ENCODE data around the gene RAB32.

Gene RAB32

DNA sequence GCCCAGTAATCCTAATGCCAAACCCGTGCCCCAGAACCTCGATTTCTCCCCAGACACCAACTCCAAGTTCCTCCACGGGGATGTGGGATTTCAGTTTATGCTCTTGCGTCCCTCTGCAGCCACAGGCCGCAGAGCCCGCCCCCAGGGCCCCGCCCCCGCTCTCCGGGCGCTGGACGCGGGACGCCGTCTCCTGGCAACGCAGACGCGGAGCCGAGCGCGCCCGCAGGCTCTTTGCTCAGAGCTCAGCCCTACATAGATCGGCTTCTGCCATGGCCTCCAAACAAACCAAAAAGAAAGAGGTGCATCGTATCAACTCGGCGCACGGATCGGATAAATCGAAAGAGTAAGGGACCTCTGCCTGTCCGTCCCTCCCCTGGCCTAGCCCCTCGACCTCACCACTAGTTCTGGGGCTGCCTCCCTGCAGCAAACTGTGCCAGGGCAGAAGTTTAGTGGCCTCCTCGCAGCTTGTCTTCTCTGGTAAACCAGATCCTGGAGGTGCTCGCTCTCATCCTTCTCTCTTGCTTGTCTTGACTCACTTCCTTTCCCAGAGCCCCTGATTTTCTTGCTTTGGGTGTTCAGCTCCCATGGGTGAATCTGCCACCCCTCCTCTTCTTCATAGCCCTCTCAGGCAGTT lies 55.3 kb downstream of the RAB32 start, which contains the start of gene ADGB:
Gene ADGB (plus strand): TSS at position 201 of the 634 bp plus-strand sequence. CDS start 69 bp downstream, at position 270.
- Histone ChIP-seq H3K4me2 (no peak within 1 kb of the TSS), H3K27me3 (ENCODE audit: insufficient read depth, low read depth) (no peaks in the 10 kb centered on the region), H4K20me1 (ENCODE audit: insufficient read depth) (no peaks in the 10 kb centered on the region), H3K79me2 (ENCODE audit: insufficient read depth, low read depth) (no peaks in the 10 kb centered on the region), H3K9ac (no peak within 1 kb of the TSS), H3K4me3 (IDR thresholded peaks at IDR 0.05; ENCODE audit: insufficient read depth, low read depth, low read length) (no peak within 1 kb of the TSS), H2AFZ (ENCODE audit: low read depth) (no peak within 1 kb of the TSS), H3K27ac (no peak within 1 kb of the TSS), H3K4me1 (ENCODE audit: low read depth, poor library complexity, severe bottlenecking) (no peaks in the 10 kb centered on the region), H3K36me3 (ENCODE audit: insufficient read depth) (no peaks in the 10 kb centered on the region)
- TF ChIP-seq CTCF (conservative IDR thresholded peaks at IDR 0.05; ENCODE audit: low read depth, low read length): no peak

DNA sequence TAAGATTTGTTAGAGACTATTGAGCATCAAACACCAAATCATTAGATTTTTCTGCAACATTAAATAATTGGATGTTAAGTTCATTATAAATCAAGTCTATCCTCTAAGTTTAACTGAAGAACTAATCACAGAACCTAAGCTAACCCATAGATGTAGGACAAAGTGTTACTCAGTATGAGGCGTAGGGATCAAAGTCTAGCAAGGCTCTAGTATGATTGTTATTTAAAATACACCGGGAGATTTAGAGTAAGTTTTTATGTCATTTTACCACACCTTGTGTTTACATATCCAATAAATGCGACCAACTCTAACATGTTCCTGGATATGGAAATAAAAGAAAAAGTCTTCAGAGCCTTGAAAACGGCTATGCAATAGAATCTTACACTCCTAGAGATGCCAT lies 57.7 kb downstream of the RAB32 start:
- Histone ChIP-seq H2AFZ (ENCODE audit: low read depth) (no peak overlapping the region), H3K79me2 (ENCODE audit: insufficient read depth, low read depth) (no peaks in the 10 kb centered on the region), H4K20me1 (ENCODE audit: insufficient read depth) (no peaks in the 10 kb centered on the region), H3K4me2 (no peak overlapping the region), H3K36me3 (ENCODE audit: insufficient read depth) (no peaks in the 10 kb centered on the region), H3K9ac (no peak overlapping the region), H3K4me1 (ENCODE audit: low read depth, poor library complexity, severe bottlenecking) (no peaks in the 10 kb centered on the region), H3K27me3 (ENCODE audit: insufficient read depth, low read depth) (no peaks in the 10 kb centered on the region), H3K27ac (no peak overlapping the region), H3K4me3 (IDR thresholded peaks at IDR 0.05; ENCODE audit: insufficient read depth, low read depth, low read length) (no peak overlapping the region)
- no peak for TF ChIP-seq CTCF (conservative IDR thresholded peaks at IDR 0.05; ENCODE audit: low read depth, low read length)

GRCh38 chr6:146602526-146602925 lies 58.9 kb downstream of the RAB32 start:
- no peaks in the 10 kb centered on the region for H3K4me1 ChIP-seq (ENCODE audit: low read depth, poor library complexity, severe bottlenecking)
- H3K27ac ChIP-seq: no peak overlapping the region
- H3K4me2 ChIP-seq: no peak overlapping the region
- H3K9ac ChIP-seq: no peak overlapping the region
- no peak for TF ChIP-seq CTCF (conservative IDR thresholded peaks at IDR 0.05; ENCODE audit: low read depth, low read length)
- no peak overlapping the region for H2AFZ ChIP-seq (ENCODE audit: low read depth)
- H3K27me3 ChIP-seq (ENCODE audit: insufficient read depth, low read depth): no peaks in the 10 kb centered on the region
- no peaks in the 10 kb centered on the region for H3K79me2 ChIP-seq (ENCODE audit: insufficient read depth, low read depth)
- H3K36me3 ChIP-seq (ENCODE audit: insufficient read depth): no peaks in the 10 kb centered on the region
- H3K4me3 ChIP-seq (IDR thresholded peaks at IDR 0.05; ENCODE audit: insufficient read depth, low read depth, low read length): no peak overlapping the region
- H4K20me1 ChIP-seq (ENCODE audit: insufficient read depth): no peaks in the 10 kb centered on the region
